ENCODE data around the gene SLC2A9.
"Not testable (repeated sequence)": the region's sequence is repeated elsewhere in the genome, so short reads cannot be mapped to it uniquely, and the experiment has no call there.

Gene SLC2A9

GRCh38 chr4:9994246-9994847, 26.9 kb downstream of the SLC2A9 start:
- no peak for DNase-seq

GRCh38 chr4:9989918-9990635, 31.2 kb downstream of the SLC2A9 start:
- no peak for DNase-seq

- no peak for DNase-seq
Measured at GRCh38 chr4:9988933-9989332, 32.4 kb downstream of the SLC2A9 start.

GRCh38 chr4:9988363-9988749, 32.9 kb downstream of the SLC2A9 start:
- no peak for DNase-seq

GRCh38 chr4:9987749-9988362, 33.4 kb downstream of the SLC2A9 start:
- no peak for DNase-seq

GRCh38 chr4:9984621-9985020, 36.7 kb downstream of the SLC2A9 start:
- no peak for DNase-seq

- no peak for DNase-seq
Measured at GRCh38 chr4:9983211-9983610, 38.1 kb downstream of the SLC2A9 start.

- DNase-seq = not testable (repeated sequence)
Measured at GRCh38 chr4:9981899-9982298, 39.4 kb downstream of the SLC2A9 start.

- DNase-seq = no peak
Measured at GRCh38 chr4:9980898-9981297, 40.4 kb downstream of the SLC2A9 start.

GRCh38 chr4:9979101-9979701, 42.1 kb downstream of the SLC2A9 start:
- DNase-seq = no peak

- no peak for DNase-seq
Measured at GRCh38 chr4:9977518-9978031, 43.7 kb downstream of the SLC2A9 start.

GRCh38 chr4:9976781-9977180, 44.5 kb downstream of the SLC2A9 start:
- DNase-seq = no peak

- no peak for DNase-seq
Measured at GRCh38 chr4:9976293-9976692, 45.0 kb downstream of the SLC2A9 start.

GRCh38 chr4:9971711-9972110, 49.6 kb downstream of the SLC2A9 start:
- no peak for DNase-seq

GRCh38 chr4:9970399-9971011, 50.8 kb downstream of the SLC2A9 start:
- no peak for DNase-seq

- no peak for DNase-seq
Measured at GRCh38 chr4:9969526-9970398, 51.5 kb downstream of the SLC2A9 start.

GRCh38 chr4:9968472-9968871, 52.8 kb downstream of the SLC2A9 start:
- DNase-seq = no peak

GRCh38 chr4:9964879-9965278, 56.4 kb downstream of the SLC2A9 start:
- DNase-seq = no peak

GRCh38 chr4:9963328-9963727, 58.0 kb downstream of the SLC2A9 start:
- DNase-seq = no peak

- DNase-seq = no peak
Measured at GRCh38 chr4:9962611-9963314, 58.5 kb downstream of the SLC2A9 start.

- DNase-seq = no peak
Measured at GRCh38 chr4:9954468-9954867, 66.8 kb downstream of the SLC2A9 start.

GRCh38 chr4:9953089-9953488, 68.2 kb downstream of the SLC2A9 start:
- DNase-seq = no peak
